GM23338 (cell line): Measurements from ENCODE around the gene CCND1. TPM values are rescaled to one million over a fixed set of nuclear protein-coding genes. Genes with fewer than 3 reads are reported as not detected.

ENCODE experiments used
- ATAC-seq: fragments of 200-7000 bp; cut with Tn5 transposase; 3 replicates; pipeline ENCODE4 v1.9.1; 2020
- DNase-seq: peaks from one replicate; pipeline ENCODE4 v3.0.0-alpha.2; 2015; ENCODE audit warnings: low spot score
- H2AFZ ChIP-seq: fragments of 200-600 bp; sonication (generic); 2 replicates; pipeline ENCODE4 v1.8.0; 2016; ENCODE audit warnings: antibody characterized with exemption, mild to moderate bottlenecking, moderate library complexity
- H3F3A ChIP-seq: fragments of 200-600 bp; sonication (generic); replicated peaks from 2 replicates; pipeline ENCODE4 v1.8.0; 2017; ENCODE audit warnings: antibody characterized with exemption, mixed run types, low read depth
- H3K27ac ChIP-seq: fragments of 200-600 bp; sonication (generic); 2 replicates; pipeline ENCODE4 v1.6.1; 2016; ENCODE audit warnings: low read depth
- H3K27me3 ChIP-seq: fragments of 200-600 bp; sonication (generic); 2 replicates; pipeline ENCODE4 v1.8.0; 2016; ENCODE audit warnings: mild to moderate bottlenecking, mixed run types, moderate library complexity; ENCODE audit not compliant: insufficient read depth
- H3K36me3 ChIP-seq: fragments of 200-600 bp; sonication (generic); 2 replicates; pipeline ENCODE4 v1.8.0; 2016; ENCODE audit warnings: mild to moderate bottlenecking; ENCODE audit not compliant: insufficient read depth
- H3K4me1 ChIP-seq: fragments of 200-600 bp; sonication (generic); 2 replicates; pipeline ENCODE4 v1.8.0; 2016; ENCODE audit warnings: mild to moderate bottlenecking, moderate library complexity; ENCODE audit not compliant: insufficient read depth
- H3K4me2 ChIP-seq: fragments of 200-600 bp; sonication (generic); 2 replicates; pipeline ENCODE4 v1.7.1; 2017; ENCODE audit warnings: mixed run types
- H3K4me3 ChIP-seq: fragments of 200-600 bp; sonication (generic); 2 replicates; pipeline ENCODE4 v1.6.1; 2016; ENCODE audit warnings: mixed run types
- H3K79me2 ChIP-seq: fragments of 200-600 bp; sonication (generic); replicated peaks from 2 replicates; pipeline ENCODE4 v1.8.0; 2017; ENCODE audit warnings: mild to moderate bottlenecking; ENCODE audit not compliant: insufficient read depth
- H3K9me2 ChIP-seq: fragments of 200-600 bp; sonication (generic); 2 replicates; pipeline ENCODE4 v1.8.0; 2017; ENCODE audit not compliant: insufficient read depth
- H4K20me1 ChIP-seq: fragments of 200-600 bp; sonication (generic); replicated peaks from 2 replicates; pipeline ENCODE4 v1.8.0; 2017; ENCODE audit warnings: mild to moderate bottlenecking; ENCODE audit not compliant: insufficient read depth
- H3K27ac Mint-ChIP-seq: 2 replicates; pipeline ENCODE4 v1.8.0; 2020; ENCODE audit warnings: inconsistent platforms, mild to moderate bottlenecking, moderate library complexity, mixed read lengths
- H3K27me3 Mint-ChIP-seq: 3 replicates; pipeline ENCODE4 v1.8.0; 2022; ENCODE audit warnings: low read depth, mild to moderate bottlenecking, moderate library complexity, mixed read lengths, inconsistent platforms; ENCODE audit not compliant: insufficient read depth, poor library complexity
- H3K36me3 Mint-ChIP-seq: 3 replicates; pipeline ENCODE4 v1.8.0; 2021; ENCODE audit warnings: low read depth, mild to moderate bottlenecking, inconsistent platforms, moderate library complexity, mixed read lengths
- H3K4me1 Mint-ChIP-seq: 3 replicates; pipeline ENCODE4 v1.8.0; 2020; ENCODE audit warnings: mild to moderate bottlenecking, inconsistent platforms, mixed read lengths
- H3K4me3 Mint-ChIP-seq: 3 replicates; pipeline ENCODE4 v1.8.0; 2021; ENCODE audit warnings: moderate library complexity, mild to moderate bottlenecking, inconsistent platforms, mixed read lengths
- H3K9me3 Mint-ChIP-seq: 3 replicates; pipeline ENCODE4 v1.8.0; 2020; ENCODE audit warnings: moderate library complexity, mild to moderate bottlenecking, inconsistent platforms, mixed read lengths
- CREB1 ChIP-seq: fragments of 250-450 bp; sonication (Bioruptor Pico); IDR thresholded peaks from 2 replicates; pipeline ENCODE4 v1.5.0; 2020; ENCODE audit warnings: low read depth, mild to moderate bottlenecking, moderate library complexity
- EZH2 ChIP-seq: fragments of 200-600 bp; sonication (generic); IDR thresholded peaks from one replicate; pipeline ENCODE4 v1.8.0; 2017; ENCODE audit warnings: antibody characterized with exemption, mild to moderate bottlenecking, low read depth; ENCODE audit not compliant: unreplicated experiment
- JUNB ChIP-seq: IDR thresholded peaks from one replicate; pipeline ENCODE4 v1.6.1; 2016; ENCODE audit warnings: antibody characterized with exemption; ENCODE audit not compliant: unreplicated experiment
- ZNF114 ChIP-seq: fragments of 250-450 bp; sonication (Bioruptor Pico); IDR thresholded peaks from 2 replicates; pipeline ENCODE4 v1.5.0; 2020; ENCODE audit warnings: mild to moderate bottlenecking, moderate library complexity
- polyA plus RNA-seq: library from polyadenylated mRNA; unstranded; fragments of >200 nt; fragmentation: Nextera tagmentation; extraction: Ambion mirVana; gene quantifications from 2 replicates; pipeline ENCODE4 v1.2.1, GENCODE V29; 2016
- total RNA-seq: library from RNA; depleted of rRNA; stranded (reverse); fragments of >200 nt; shearing (Covaris generic); gene quantifications from 2 replicates; pipeline ENCODE4 v1.2.3, GENCODE V29; 2014
- TF ChIP-seq, protein P1 (sequence below), 2 experiments: fragments of 200-600 bp in 1 of 2; sonication (generic) in 1 of 2; conservative IDR thresholded peaks; 2 replicates each; pipeline versions ENCODE4 v1.5.1 to v1.6.1; 2016 to 2017; ENCODE audit warnings: antibody characterized with exemption in 2 of 2, low read depth in 2 of 2, mild to moderate bottlenecking in 2 of 2, moderate library complexity in 1 of 2
- TF ChIP-seq, protein P2 (sequence below): IDR thresholded peaks from 2 replicates; pipeline ENCODE4 v1.6.1; 2016; ENCODE audit warnings: antibody characterized with exemption

The CCND1 gene
- total and polyA plus RNA-seq, 2 experiments from 2014 or later = 109 to 183 TPM

DNA sequence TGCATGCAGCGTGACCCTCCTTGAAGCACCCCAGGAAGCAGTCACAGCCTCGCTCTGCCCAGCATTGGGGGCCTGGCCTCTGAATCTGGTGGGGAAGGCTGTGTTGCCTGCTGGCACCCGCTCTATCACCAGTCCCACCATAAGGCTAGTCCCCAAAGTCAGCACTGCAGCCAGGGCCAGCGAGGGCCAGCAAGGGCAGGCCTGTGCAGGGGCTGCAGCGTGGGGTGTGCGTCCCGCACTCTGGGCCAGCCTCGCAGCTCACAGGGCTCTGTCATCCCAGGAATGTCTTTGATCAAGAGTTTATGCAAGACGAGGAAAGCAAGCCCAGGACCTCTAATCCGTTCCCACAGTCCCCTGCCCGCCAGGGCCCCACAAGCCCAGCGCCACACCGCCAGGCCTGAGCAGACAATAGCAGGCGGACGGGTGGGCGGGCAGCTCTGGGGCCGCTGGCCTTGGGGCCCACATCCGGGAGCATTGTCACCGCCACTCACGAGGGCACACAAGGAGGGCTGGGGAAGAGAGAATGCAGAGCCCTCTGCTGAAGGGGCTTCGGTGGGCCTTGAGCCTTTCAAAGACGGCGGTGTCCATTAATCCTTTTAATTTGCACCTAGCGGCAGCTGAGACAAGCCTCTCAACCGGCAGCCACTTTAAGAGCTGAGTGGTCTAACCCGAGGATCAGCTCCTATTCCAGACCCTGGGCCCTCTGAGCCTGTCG is 17.1 kb downstream of the CCND1 start (continued):
- TF ChIP-seq, protein P1, sequence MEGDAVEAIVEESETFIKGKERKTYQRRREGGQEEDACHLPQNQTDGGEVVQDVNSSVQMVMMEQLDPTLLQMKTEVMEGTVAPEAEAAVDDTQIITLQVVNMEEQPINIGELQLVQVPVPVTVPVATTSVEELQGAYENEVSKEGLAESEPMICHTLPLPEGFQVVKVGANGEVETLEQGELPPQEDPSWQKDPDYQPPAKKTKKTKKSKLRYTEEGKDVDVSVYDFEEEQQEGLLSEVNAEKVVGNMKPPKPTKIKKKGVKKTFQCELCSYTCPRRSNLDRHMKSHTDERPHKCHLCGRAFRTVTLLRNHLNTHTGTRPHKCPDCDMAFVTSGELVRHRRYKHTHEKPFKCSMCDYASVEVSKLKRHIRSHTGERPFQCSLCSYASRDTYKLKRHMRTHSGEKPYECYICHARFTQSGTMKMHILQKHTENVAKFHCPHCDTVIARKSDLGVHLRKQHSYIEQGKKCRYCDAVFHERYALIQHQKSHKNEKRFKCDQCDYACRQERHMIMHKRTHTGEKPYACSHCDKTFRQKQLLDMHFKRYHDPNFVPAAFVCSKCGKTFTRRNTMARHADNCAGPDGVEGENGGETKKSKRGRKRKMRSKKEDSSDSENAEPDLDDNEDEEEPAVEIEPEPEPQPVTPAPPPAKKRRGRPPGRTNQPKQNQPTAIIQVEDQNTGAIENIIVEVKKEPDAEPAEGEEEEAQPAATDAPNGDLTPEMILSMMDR (conservative IDR thresholded peaks at IDR 0.05; ENCODE audit: low read depth in 2 of 2) = no peak
- 0 out of 2 replicates have a peak, but pooled peaks have one; percentile 1 for TF ChIP-seq CREB1 (CRISPR knock-in tag)
- TF ChIP-seq, protein P2, sequence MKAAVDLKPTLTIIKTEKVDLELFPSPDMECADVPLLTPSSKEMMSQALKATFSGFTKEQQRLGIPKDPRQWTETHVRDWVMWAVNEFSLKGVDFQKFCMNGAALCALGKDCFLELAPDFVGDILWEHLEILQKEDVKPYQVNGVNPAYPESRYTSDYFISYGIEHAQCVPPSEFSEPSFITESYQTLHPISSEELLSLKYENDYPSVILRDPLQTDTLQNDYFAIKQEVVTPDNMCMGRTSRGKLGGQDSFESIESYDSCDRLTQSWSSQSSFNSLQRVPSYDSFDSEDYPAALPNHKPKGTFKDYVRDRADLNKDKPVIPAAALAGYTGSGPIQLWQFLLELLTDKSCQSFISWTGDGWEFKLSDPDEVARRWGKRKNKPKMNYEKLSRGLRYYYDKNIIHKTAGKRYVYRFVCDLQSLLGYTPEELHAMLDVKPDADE = no peak

DNA sequence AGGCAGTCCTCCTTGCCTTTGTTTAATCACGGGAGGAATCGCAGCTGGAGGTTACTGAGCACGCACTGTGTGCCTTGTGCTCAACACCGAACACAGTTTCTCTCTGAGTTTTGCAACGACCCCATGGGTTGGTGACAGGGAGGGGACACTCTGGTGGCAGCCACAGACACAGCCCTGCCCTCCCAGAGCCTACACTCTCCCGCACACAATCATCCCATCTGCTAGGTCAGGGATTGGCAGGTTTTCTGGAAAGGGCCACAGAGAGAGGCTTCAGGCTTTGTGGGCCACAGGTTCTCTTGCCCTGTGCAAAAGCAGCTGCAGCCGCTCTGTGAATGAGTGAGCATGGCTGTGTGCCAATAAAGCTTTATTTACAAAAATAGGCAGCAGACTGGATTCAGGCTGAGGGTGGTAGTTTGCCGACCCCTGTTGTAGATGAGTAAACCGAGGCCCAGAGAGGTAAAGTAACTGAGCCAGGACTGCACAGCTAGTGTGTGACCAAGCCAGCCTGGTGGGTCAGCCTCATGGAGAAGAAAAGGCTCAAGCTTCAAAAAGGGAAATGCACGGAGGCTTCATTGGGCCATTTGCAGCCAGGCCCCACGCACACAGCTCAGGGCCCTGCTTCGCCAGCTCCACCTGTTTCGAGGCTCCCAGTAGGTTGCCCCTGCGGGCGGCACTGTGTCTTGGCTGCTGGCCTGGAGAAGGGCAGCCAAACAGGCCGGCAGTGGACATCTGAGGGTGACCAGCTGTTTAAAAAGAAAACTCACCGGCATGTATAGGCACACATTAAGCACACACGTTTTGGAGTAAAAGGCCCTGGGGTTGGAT is 17.9 kb downstream of the CCND1 start:
- H4K20me1 ChIP-seq = no peaks in the 10 kb centered on the region; the same call in 1 of the 2 replicates
- no peak for TF ChIP-seq JUNB
- no peak for TF ChIP-seq CREB1 (CRISPR knock-in tag)
- TF ChIP-seq EZH2 = no peak
- TF ChIP-seq, protein P1 (conservative IDR thresholded peaks at IDR 0.05; ENCODE audit: low read depth in 2 of 2) = no peak
- TF ChIP-seq ZNF114 (CRISPR knock-in tag) = no peak
- H3K9me2 ChIP-seq = no peaks in the 10 kb centered on the region
- Mint-ChIP-seq H3K27ac (no peak overlapping the region), H3K4me3 (no peak overlapping the region), H3K36me3 (peaks cover 13% of the 10 kb centered on the region), H3K9me3 (no peaks in the 10 kb centered on the region), H3K27me3 (peaks cover 23% of the 10 kb centered on the region), H3K4me1 (peaks cover 37% of the 10 kb centered on the region)
- no peak overlapping the region for H3K4me3 ChIP-seq
- peak overlapping the region; percentile 74 for H3K27ac ChIP-seq
- ATAC-seq = no peak
- peaks cover 18% of the 10 kb centered on the region for H3K4me1 ChIP-seq
- H3K4me2 ChIP-seq = peak overlapping the region; percentile 55; the same call in 1 of the 2 replicates
- H3K27me3 ChIP-seq = no peaks in the 10 kb centered on the region
- H2AFZ ChIP-seq = peak overlapping the region; percentile 78; the same call in 1 of the 2 replicates
- 0 out of 2 replicates have a peak, but pooled peaks cover 9% of the 10 kb centered on the region for H3F3A ChIP-seq
- DNase-seq = no peak
- no peaks in the 10 kb centered on the region for H3K79me2 ChIP-seq
- H3K36me3 ChIP-seq = no peaks in the 10 kb centered on the region
